Type B pancreatic cell (in vitro differentiated cells): Measurements from ENCODE around the gene TBXAS1. TPM values are rescaled to one million over a fixed set of nuclear protein-coding genes. Genes with fewer than 3 reads are reported as not detected.

Source experiments
- DNase-seq: peaks from one replicate; pipeline ENCODE4 v3.0.0; 2021; ENCODE audit warnings: mixed read lengths; ENCODE audit not compliant: unreplicated experiment; ENCODE audit errors: extremely low spot score
- H3K27ac Mint-ChIP-seq: 2 replicates; pipeline ENCODE4 v1.8.0; 2021; ENCODE audit warnings: mild to moderate bottlenecking, mixed read lengths
- H3K27me3 Mint-ChIP-seq: 2 replicates; pipeline ENCODE4 v1.8.0; 2021; ENCODE audit warnings: mixed read lengths
- H3K36me3 Mint-ChIP-seq: 2 replicates; pipeline ENCODE4 v1.8.0; 2021; ENCODE audit warnings: mixed read lengths
- H3K4me1 Mint-ChIP-seq: one replicate; pipeline ENCODE4 v1.8.0; 2021; ENCODE audit warnings: mixed read lengths; ENCODE audit not compliant: unreplicated experiment
- H3K4me3 Mint-ChIP-seq: 2 replicates; pipeline ENCODE4 v1.8.0; 2021; ENCODE audit warnings: mild to moderate bottlenecking, mixed read lengths
- H3K9me3 Mint-ChIP-seq: 2 replicates; pipeline ENCODE4 v1.8.0; 2021; ENCODE audit warnings: mixed read lengths
- total RNA-seq: library from RNA; stranded (reverse); gene quantifications from 2 replicates; pipeline ENCODE4 v1.2.1, GENCODE V29; 2021; ENCODE audit warnings: low replicate concordance
- TF ChIP-seq, protein P1 (sequence below): fragments of 200-600 bp; sonication (generic); conservative IDR thresholded peaks from 2 replicates; pipeline ENCODE4 v1.5.0; 2021; ENCODE audit warnings: antibody characterized with exemption, mild to moderate bottlenecking

TBXAS1 gene
- total RNA-seq, 1 donor from 2014 or later: 5.8 TPM

DNA sequence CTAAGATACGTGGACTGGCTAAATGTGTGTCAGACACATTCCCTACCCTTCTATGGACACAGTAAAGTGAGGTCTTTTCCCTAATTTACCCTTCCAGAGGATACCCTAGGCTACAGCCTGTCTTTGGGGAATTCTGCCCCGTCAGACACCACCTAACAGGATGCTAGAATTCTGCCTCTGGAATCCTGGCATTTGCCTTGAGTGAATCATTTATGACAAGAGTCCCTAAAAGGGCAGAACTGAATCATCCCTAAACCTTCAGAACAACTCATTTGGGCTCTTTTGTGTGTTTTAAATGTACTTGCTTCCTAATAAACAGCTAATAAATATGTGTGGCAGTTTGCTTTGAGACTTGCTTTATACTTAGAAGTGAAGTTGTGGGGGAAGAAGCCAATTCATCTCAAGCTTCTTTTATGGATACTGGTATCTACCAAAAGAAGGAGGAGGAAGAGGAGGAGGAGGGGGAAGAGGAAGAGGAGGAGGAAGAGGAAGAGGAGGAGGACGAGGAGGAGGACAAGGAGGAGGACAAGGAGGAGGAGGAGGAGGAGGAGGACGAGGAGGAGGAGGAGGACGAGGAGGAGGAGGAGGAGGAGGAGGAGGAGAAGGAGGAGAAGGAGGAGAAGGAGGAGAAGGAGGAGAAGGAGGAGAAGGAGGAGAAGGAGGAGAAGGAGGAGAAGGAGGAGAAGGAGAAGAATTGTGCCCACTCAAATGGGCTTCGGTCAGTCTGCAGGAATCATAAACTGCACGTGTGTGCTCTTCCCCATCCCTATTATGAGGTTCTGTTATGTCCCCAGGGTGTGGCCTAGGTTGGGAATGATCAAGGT lies 206.5 kb downstream of the TBXAS1 start:
- peaks cover 8% of the 10 kb centered on the region for H3K4me1 Mint-ChIP-seq
- no peak overlapping the region for H3K27ac Mint-ChIP-seq
- TF ChIP-seq, protein P1, sequence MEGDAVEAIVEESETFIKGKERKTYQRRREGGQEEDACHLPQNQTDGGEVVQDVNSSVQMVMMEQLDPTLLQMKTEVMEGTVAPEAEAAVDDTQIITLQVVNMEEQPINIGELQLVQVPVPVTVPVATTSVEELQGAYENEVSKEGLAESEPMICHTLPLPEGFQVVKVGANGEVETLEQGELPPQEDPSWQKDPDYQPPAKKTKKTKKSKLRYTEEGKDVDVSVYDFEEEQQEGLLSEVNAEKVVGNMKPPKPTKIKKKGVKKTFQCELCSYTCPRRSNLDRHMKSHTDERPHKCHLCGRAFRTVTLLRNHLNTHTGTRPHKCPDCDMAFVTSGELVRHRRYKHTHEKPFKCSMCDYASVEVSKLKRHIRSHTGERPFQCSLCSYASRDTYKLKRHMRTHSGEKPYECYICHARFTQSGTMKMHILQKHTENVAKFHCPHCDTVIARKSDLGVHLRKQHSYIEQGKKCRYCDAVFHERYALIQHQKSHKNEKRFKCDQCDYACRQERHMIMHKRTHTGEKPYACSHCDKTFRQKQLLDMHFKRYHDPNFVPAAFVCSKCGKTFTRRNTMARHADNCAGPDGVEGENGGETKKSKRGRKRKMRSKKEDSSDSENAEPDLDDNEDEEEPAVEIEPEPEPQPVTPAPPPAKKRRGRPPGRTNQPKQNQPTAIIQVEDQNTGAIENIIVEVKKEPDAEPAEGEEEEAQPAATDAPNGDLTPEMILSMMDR: no peak
- H3K4me3 Mint-ChIP-seq: no peak overlapping the region
- H3K27me3 Mint-ChIP-seq: no peaks in the 10 kb centered on the region
- peaks cover 7% of the 10 kb centered on the region for H3K36me3 Mint-ChIP-seq
- no peak for DNase-seq
- H3K9me3 Mint-ChIP-seq: no peaks in the 10 kb centered on the region

DNA sequence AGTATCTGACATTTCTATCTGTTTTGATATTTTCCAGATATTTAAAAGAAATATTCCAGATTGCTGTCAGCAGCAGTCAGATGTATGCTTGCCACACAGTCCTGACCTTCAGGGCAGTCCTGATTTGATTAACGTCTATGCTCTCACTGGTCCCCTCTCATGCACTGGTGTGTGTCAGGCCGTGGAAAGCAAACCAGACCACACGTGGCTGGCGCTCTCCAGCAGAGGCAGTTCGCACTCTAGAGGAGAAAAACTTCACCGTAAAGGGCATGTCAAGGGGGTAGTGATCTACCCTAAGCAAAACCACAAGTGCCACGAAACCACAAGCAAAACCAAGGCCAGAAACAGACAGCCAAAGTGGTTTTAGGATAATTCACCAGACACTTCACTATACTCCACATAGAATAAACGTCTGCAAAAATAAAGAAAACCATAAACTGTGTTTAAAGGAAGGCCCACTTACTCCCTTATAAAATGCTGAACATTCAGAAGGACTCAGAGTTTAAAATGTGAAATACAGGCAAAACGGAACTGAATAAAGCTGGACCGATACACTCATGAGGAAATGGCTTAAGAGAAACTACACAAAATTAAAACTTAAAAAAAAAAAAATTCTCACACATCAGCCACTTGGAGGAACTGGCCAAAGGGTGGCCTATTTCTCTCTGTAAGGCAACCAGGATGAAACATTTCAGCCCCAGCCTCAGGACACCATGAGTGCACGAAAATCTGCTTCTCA lies 207.3 kb downstream of the TBXAS1 start:
- Mint-ChIP-seq H3K27me3 (no peaks in the 10 kb centered on the region), H3K27ac (no peak overlapping the region), H3K9me3 (no peaks in the 10 kb centered on the region), H3K4me1 (peaks cover 10% of the 10 kb centered on the region), H3K4me3 (no peak overlapping the region), H3K36me3 (peaks cover 7% of the 10 kb centered on the region)
- TF ChIP-seq, protein P1: no peak
- DNase-seq: no peak

DNA sequence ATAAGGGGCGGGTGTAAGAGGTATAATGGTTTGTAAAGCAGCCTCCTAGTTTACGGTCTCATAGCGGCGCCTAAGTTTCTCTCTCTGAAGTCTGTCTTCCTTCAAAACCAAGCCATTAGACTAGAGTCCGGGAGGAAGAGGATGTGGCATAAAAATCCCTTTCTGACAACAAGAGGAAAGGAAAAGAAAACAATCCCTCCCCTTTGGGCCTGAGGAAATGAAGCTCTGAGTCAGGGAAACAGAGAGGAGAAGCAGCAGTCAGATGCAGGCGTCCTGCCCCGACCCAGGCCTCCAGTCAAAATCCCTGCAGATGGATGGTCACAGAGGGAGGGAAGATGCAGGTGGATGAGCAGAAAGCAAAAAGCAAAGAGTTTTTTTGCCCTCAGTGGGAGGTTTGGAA lies 210.0 kb downstream of the TBXAS1 start:
- no peak overlapping the region for H3K4me3 Mint-ChIP-seq
- H3K36me3 Mint-ChIP-seq: peaks cover 7% of the 10 kb centered on the region
- H3K9me3 Mint-ChIP-seq: no peaks in the 10 kb centered on the region
- TF ChIP-seq, protein P1: no peak
- peaks cover 11% of the 10 kb centered on the region for H3K4me1 Mint-ChIP-seq
- DNase-seq: no peak
- H3K27ac Mint-ChIP-seq: no peak overlapping the region
- no peaks in the 10 kb centered on the region for H3K27me3 Mint-ChIP-seq

DNA sequence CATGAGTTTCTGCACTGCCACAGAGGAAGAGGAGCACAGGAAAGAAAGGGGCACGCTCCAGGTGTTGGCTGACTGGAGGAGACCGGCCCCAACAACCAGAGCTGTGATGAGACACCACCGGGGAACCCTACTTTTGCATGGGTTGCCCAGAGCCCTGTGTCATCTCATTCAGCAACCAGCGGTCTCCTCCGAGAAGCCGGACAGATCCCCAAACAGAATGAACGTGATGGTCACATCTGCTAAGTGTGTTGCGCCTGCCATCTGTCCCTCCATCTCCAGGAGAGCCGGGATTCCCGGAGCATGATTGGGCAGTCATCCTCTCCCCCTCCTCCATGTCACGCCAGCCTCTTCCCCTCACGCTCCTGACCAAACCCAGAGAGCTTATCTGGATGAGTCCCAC lies 210.8 kb downstream of the TBXAS1 start:
- no peak for DNase-seq
- peaks cover 11% of the 10 kb centered on the region for H3K4me1 Mint-ChIP-seq
- H3K4me3 Mint-ChIP-seq: no peak overlapping the region
- peaks cover 7% of the 10 kb centered on the region for H3K36me3 Mint-ChIP-seq
- no peaks in the 10 kb centered on the region for H3K9me3 Mint-ChIP-seq
- TF ChIP-seq, protein P1: no peak
- H3K27me3 Mint-ChIP-seq: no peaks in the 10 kb centered on the region
- no peak overlapping the region for H3K27ac Mint-ChIP-seq

DNA sequence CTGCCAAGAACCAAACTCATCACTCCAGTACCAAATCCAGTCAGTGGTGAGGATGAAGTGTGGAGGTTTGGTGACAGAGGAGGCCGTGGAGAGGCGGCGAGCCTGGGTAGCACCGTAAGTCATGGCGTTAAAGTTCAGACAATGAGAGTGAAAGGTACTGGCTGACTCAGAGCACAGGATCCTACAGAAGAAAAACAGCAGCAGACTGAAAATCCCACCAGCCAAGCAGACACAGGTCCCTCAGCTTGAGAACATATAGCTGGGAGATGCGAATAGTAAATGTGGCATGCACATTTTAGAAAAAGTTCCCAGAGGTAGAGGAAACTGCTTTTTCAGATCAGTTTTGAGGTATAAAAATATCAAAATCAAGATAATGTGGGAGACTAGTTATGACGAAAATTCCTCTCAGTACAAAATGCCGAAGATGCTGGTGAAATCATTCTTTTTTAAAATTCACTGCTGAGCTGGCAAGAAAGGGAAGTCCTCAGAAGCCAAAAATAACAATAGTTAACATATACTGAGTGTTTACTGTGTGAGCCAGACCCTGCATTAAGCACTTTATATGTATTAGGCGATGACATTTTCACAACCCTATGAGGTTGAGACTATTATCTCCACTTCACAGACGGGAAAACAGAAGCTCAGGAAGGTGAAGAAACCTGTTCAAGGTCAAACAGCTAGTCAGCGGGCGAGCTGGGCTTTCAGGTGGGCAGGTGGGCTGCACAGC lies 212.8 kb downstream of the TBXAS1 start:
- H3K9me3 Mint-ChIP-seq: no peaks in the 10 kb centered on the region
- no peaks in the 10 kb centered on the region for H3K27me3 Mint-ChIP-seq
- peaks cover 19% of the 10 kb centered on the region for H3K4me1 Mint-ChIP-seq
- H3K36me3 Mint-ChIP-seq: peaks cover 7% of the 10 kb centered on the region
- DNase-seq: no peak
- no peak overlapping the region for H3K4me3 Mint-ChIP-seq
- TF ChIP-seq, protein P1: no peak
- no peak overlapping the region for H3K27ac Mint-ChIP-seq
